ENCODE results near the gene CFAP46. TPM values are rescaled to one million over a fixed set of nuclear protein-coding genes. Genes with fewer than 3 reads are reported as not detected.

CFAP46 gene
- total and polyA plus RNA-seq, 2 experiments from 2014 or later, result 2.2 to 2.4 TPM

GRCh38 chr10:132829403-132829802 is 113.0 kb downstream of the CFAP46 start:
- no peak for DNase-seq (ENCODE audit: low spot score)
- no peaks in the 10 kb centered on the region for H3K4me1 ChIP-seq (ENCODE audit: insufficient read depth)
- no peaks in the 10 kb centered on the region for H3K79me2 ChIP-seq
- no peak for TF ChIP-seq CTCF (IDR thresholded peaks at IDR 0.05; ENCODE audit: poor library complexity)
- H4K20me1 ChIP-seq (ENCODE audit: insufficient read depth, poor library complexity, severe bottlenecking), result no peaks in the 10 kb centered on the region
- no peaks in the 10 kb centered on the region for H3K36me3 ChIP-seq (replicated peaks; ENCODE audit: insufficient read depth, low read depth)
- H3K9me2 ChIP-seq (replicated peaks; ENCODE audit: insufficient read depth), result no peaks in the 10 kb centered on the region
- no peak overlapping the region for H3K27ac ChIP-seq
- WGBS (ENCODE audit: low lambda C conversion rate, missing lambda C conversion rate), result 78% methylated on average over 8 of the region's 8 CpGs
- no peak overlapping the region for H3K4me3 ChIP-seq
- no peak overlapping the region for H3K4me2 ChIP-seq
- no peaks in the 10 kb centered on the region for H3K9me3 ChIP-seq (ENCODE audit: low read depth)
- peaks cover 21% of the 10 kb centered on the region for H3K27me3 ChIP-seq
- no peak overlapping the region for H2AFZ ChIP-seq

- Histone ChIP-seq H2AFZ (no peak overlapping the region), H3K27me3 (peaks cover 21% of the 10 kb centered on the region), H3K9me2 (replicated peaks; ENCODE audit: insufficient read depth) (no peaks in the 10 kb centered on the region), H3K9me3 (ENCODE audit: low read depth) (no peaks in the 10 kb centered on the region), H3K4me2 (no peak overlapping the region), H3K4me1 (ENCODE audit: insufficient read depth) (no peaks in the 10 kb centered on the region), H4K20me1 (ENCODE audit: insufficient read depth, poor library complexity, severe bottlenecking) (no peaks in the 10 kb centered on the region), H3K79me2 (no peaks in the 10 kb centered on the region), H3K4me3 (no peak overlapping the region), H3K36me3 (replicated peaks; ENCODE audit: insufficient read depth, low read depth) (no peaks in the 10 kb centered on the region), H3K27ac (no peak overlapping the region)
- DNase-seq (ENCODE audit: low spot score), result no peak
- 96% methylated on average over 20 of the region's 20 CpGs for WGBS (ENCODE audit: low lambda C conversion rate, missing lambda C conversion rate)
- TF ChIP-seq CTCF (IDR thresholded peaks at IDR 0.05; ENCODE audit: poor library complexity) (no peak), EZH2phosphoT487 (IDR thresholded peaks at IDR 0.05; ENCODE audit: low read depth, severe bottlenecking, unreplicated experiment) (no peak), EZH2 (IDR thresholded peaks at IDR 0.05; ENCODE audit: borderline replicate concordance) (no peak)
These were observed 113.7 kb downstream of the CFAP46 start for GRCh38 chr10:132828681-132829080.

- Histone ChIP-seq H3K27me3 (peaks cover 21% of the 10 kb centered on the region), H3K4me3 (no peak overlapping the region), H2AFZ (no peak overlapping the region), H3K4me2 (no peak overlapping the region), H3K9me3 (ENCODE audit: low read depth) (no peaks in the 10 kb centered on the region), H3K36me3 (replicated peaks; ENCODE audit: insufficient read depth, low read depth) (no peaks in the 10 kb centered on the region), H3K9me2 (replicated peaks; ENCODE audit: insufficient read depth) (no peaks in the 10 kb centered on the region), H3K4me1 (ENCODE audit: insufficient read depth) (no peaks in the 10 kb centered on the region), H3K79me2 (no peaks in the 10 kb centered on the region), H3K27ac (no peak overlapping the region), H4K20me1 (ENCODE audit: insufficient read depth, poor library complexity, severe bottlenecking) (no peaks in the 10 kb centered on the region)
- 95% methylated on average over 29 of the region's 29 CpGs for WGBS (ENCODE audit: low lambda C conversion rate, missing lambda C conversion rate)
- TF ChIP-seq CTCF (IDR thresholded peaks at IDR 0.05; ENCODE audit: poor library complexity) (no peak), EZH2phosphoT487 (IDR thresholded peaks at IDR 0.05; ENCODE audit: low read depth, severe bottlenecking, unreplicated experiment) (no peak), EZH2 (IDR thresholded peaks at IDR 0.05; ENCODE audit: borderline replicate concordance) (no peak)
- DNase-seq (ENCODE audit: low spot score), result no peak
These were observed 114.4 kb downstream of the CFAP46 start for GRCh38 chr10:132827861-132828539.

- H3K4me2 ChIP-seq, result no peak overlapping the region
- H3K9me2 ChIP-seq (replicated peaks; ENCODE audit: insufficient read depth), result no peaks in the 10 kb centered on the region
- H3K9me3 ChIP-seq (ENCODE audit: low read depth), result no peaks in the 10 kb centered on the region
- no peak overlapping the region for H3K27ac ChIP-seq
- no peaks in the 10 kb centered on the region for H3K4me1 ChIP-seq (ENCODE audit: insufficient read depth)
- no peaks in the 10 kb centered on the region for H3K79me2 ChIP-seq
- H3K27me3 ChIP-seq, result peaks cover 18% of the 10 kb centered on the region
- H3K4me3 ChIP-seq, result no peak overlapping the region
- WGBS (ENCODE audit: low lambda C conversion rate, missing lambda C conversion rate), result 88% methylated on average over 9 of the region's 13 CpGs
- no peaks in the 10 kb centered on the region for H3K36me3 ChIP-seq (replicated peaks; ENCODE audit: insufficient read depth, low read depth)
- TF ChIP-seq CTCF (IDR thresholded peaks at IDR 0.05; ENCODE audit: poor library complexity) (no peak), EZH2 (IDR thresholded peaks at IDR 0.05; ENCODE audit: borderline replicate concordance) (no peak), EZH2phosphoT487 (IDR thresholded peaks at IDR 0.05; ENCODE audit: low read depth, severe bottlenecking, unreplicated experiment) (no peak)
- DNase-seq (ENCODE audit: low spot score), result no peak
- H4K20me1 ChIP-seq (ENCODE audit: insufficient read depth, poor library complexity, severe bottlenecking), result no peaks in the 10 kb centered on the region
- H2AFZ ChIP-seq, result no peak overlapping the region
These were observed 115.0 kb downstream of the CFAP46 start for GRCh38 chr10:132827423-132827789.

Data from hepatocyte (in vitro differentiated cells).